ENCODE measurements around the gene PUSL1.
A peak's percentile ranks its signal among the peaks of the same experiment; 100 is the strongest.

The PUSL1 gene

DNA sequence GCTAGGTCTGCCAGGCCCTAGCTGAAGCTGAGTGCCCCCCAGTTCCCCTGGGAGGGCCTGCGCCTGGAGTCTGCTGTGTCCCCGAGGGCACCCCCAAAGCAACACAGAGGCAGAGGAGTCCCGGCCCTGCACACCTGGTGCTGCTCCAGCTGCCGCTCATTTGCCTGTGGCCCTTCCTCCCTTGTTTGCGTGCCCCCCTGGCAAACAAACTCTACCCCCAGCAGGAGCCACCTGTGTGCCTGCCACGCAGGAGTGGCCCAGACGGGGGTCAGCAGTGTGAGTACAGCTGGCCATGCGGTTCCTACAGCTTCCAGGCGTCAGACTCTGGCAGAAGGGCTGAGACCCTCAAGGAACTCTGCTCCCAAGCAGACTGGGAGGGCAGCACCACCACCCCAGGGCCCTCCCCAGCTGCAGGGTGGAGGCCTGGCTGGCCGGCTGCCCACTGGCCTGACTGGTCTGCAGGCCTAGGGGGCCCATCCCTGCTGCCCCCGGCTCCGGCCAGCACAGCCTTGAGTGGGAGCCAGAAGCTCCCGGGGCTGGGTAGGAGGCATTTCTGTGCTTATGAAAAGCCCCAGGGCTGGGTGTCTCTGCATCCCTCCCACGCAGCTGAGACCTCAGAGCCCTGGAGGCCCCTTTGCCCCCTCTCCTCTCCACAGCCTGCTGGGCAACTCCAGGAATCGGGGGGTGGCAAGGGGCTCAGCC, 22.1 kb downstream of the PUSL1 start:
- DNase-seq (ENCODE audit: low read depth): no peak
- no peak overlapping the region for H3K4me3 ChIP-seq (ENCODE audit: low read length)
- TF ChIP-seq CTCF (IDR thresholded peaks at IDR 0.05; ENCODE audit: insufficient read depth, low read depth, low read length, missing control alignments): no peak

DNA sequence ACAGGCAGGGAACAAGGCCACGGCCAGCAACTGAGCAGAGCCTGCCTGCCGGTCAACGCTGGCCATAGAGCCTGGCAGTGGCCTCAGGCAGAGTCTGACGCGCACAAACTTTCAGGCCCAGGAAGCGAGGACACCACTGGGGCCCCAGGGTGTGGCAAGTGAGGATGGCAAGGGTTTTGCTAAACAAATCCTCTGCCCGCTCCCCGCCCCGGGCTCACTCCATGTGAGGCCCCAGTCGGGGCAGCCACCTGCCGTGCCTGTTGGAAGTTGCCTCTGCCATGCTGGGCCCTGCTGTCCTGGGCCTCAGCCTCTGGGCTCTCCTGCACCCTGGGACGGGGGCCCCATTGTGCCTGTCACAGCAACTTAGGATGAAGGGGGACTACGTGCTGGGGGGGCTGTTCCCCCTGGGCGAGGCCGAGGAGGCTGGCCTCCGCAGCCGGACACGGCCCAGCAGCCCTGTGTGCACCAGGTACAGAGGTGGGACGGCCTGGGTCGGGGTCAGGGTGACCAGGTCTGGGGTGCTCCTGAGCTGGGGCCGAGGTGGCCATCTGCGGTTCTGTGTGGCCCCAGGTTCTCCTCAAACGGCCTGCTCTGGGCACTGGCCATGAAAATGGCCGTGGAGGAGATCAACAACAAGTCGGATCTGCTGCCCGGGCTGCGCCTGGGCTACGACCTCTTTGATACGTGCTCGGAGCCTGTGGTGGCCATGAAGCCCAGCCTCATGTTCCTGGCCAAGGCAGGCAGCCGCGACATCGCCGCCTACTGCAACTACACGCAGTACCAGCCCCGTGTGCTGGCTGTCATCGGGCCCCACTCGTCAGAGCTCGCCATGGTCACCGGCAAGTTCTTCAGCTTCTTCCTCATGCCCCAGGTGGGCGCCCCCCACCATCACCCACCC, 22.9 kb downstream of the PUSL1 start, which contains the start of gene TAS1R3:
TSS of gene TAS1R3 (plus strand) at position 213 of the 898 bp plus-strand sequence. CDS start at position 279, 66 bp downstream.
- no peak for TF ChIP-seq CTCF (IDR thresholded peaks at IDR 0.05; ENCODE audit: insufficient read depth, low read depth, low read length, missing control alignments)
- DNase-seq (ENCODE audit: low read depth): no peak
- H3K4me3 ChIP-seq (ENCODE audit: low read length): no peak within 1 kb of the TSS

DNA sequence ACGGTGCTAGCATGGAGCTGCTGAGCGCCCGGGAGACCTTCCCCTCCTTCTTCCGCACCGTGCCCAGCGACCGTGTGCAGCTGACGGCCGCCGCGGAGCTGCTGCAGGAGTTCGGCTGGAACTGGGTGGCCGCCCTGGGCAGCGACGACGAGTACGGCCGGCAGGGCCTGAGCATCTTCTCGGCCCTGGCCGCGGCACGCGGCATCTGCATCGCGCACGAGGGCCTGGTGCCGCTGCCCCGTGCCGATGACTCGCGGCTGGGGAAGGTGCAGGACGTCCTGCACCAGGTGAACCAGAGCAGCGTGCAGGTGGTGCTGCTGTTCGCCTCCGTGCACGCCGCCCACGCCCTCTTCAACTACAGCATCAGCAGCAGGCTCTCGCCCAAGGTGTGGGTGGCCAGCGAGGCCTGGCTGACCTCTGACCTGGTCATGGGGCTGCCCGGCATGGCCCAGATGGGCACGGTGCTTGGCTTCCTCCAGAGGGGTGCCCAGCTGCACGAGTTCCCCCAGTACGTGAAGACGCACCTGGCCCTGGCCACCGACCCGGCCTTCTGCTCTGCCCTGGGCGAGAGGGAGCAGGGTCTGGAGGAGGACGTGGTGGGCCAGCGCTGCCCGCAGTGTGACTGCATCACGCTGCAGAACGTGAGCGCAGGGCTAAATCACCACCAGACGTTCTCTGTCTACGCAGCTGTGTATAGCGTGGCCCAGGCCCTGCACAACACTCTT, 23.8 kb downstream of the PUSL1 start:
- no peak for TF ChIP-seq CTCF (IDR thresholded peaks at IDR 0.05; ENCODE audit: insufficient read depth, low read depth, low read length, missing control alignments)
- no peak for DNase-seq (ENCODE audit: low read depth)
- H3K4me3 ChIP-seq (ENCODE audit: low read length): no peak overlapping the region

- DNase-seq (ENCODE audit: low read depth): peak; percentile 71
- TF ChIP-seq CTCF (IDR thresholded peaks at IDR 0.05; ENCODE audit: insufficient read depth, low read depth, low read length, missing control alignments): no peak
- no peak overlapping the region for H3K4me3 ChIP-seq (ENCODE audit: low read length)
Measured at GRCh38 chr1:1332774-1333480, 24.5 kb downstream of the PUSL1 start.

GRCh38 chr1:1333551-1334241, 25.3 kb downstream of the PUSL1 start:
- DNase-seq (ENCODE audit: low read depth): no peak
- no peak for TF ChIP-seq CTCF (IDR thresholded peaks at IDR 0.05; ENCODE audit: insufficient read depth, low read depth, low read length, missing control alignments)
- H3K4me3 ChIP-seq (ENCODE audit: low read length): no peak overlapping the region

- no peak for DNase-seq (ENCODE audit: low read depth)
- H3K4me3 ChIP-seq (ENCODE audit: low read length): no peak overlapping the region
- no peak for TF ChIP-seq CTCF (IDR thresholded peaks at IDR 0.05; ENCODE audit: insufficient read depth, low read depth, low read length, missing control alignments)
Measured at GRCh38 chr1:1334835-1335234, 26.4 kb downstream of the PUSL1 start.

All from epithelial cell of esophagus (primary cell).